NK-92 (cell line): ENCODE data around the gene GDAP2.
"Not testable (repeated sequence)": the region's sequence is repeated elsewhere in the genome, so short reads cannot be mapped to it uniquely, and the experiment has no call there.

ENCODE experiments used
- DNase-seq: peaks from one replicate; lab custom pipeline; 2025; ENCODE audit not compliant: unreplicated experiment; lab: John Stamatoyannopoulos, UW

Gene GDAP2

DNA sequence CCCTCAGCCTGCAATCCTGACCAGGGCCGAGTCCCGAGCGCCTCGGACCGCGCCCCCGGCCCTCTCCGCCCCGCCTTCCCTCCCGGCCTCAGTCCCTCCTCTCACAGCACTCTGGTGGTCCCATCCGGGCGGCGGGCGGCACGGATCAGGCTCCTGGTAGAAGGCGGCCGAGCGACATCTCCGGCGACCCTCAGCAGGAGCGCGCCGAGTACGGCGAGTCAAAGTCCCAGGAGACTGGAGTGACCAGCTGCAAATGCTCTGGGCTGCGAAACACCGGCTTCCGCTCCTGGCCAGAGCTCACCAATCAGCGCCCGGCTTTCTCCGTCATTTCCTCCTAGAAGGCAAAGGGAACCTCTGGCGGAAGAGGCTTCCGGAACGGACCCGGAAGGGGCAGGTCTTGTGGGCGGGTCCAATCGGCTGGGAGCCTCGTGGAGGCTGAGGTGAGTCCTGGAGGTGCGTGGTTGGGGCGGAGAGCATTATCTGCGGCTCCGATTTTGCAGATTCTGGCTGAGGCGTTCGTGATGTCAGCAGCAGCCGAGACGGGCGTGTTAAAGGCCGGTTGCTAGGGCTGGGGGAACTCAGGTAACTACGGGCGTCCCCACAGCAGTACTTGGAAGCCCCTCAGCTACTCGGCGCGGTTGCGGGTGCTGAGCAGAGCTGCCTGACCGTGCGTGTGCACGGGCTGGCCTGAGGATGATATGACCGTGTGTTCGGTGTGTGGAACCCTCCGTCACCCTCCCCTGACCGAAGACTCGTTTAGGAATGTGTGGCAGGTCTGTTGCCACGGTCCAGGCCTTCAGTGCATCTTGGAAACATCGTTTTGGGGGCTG, at the start of gene GDAP2, which contains the start of gene WDR3:
GDAP2 (minus strand) TSS at position 279 of the 830 bp plus-strand sequence. CDS start 9,264 bp downstream, outside the sequence.
WDR3 (plus strand) TSS at position 397 of the 830 bp plus-strand sequence. CDS start 3,581 bp downstream, outside the sequence.
- DNase-seq = peak; percentile 88

DNA sequence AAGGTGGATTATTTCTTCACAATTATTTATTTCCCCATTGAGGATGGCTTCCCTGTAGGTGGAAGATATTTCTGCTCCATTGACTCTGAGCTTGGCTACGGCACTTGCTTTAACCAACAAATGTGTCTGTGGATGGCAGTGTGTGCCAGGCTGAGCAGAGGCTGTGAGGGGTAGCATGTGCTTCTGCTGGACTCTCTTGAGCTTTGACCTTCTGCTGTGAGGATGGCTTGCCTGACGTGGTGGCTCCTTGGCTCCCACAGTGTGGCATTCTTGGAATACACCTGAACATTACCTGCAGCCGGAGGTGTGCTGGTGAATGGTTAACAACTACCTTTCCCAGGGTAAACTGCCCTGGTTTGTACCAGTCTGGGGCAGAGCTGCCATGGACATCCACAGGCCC, 47.0 kb upstream of the GDAP2 start:
- no peak for DNase-seq

DNA sequence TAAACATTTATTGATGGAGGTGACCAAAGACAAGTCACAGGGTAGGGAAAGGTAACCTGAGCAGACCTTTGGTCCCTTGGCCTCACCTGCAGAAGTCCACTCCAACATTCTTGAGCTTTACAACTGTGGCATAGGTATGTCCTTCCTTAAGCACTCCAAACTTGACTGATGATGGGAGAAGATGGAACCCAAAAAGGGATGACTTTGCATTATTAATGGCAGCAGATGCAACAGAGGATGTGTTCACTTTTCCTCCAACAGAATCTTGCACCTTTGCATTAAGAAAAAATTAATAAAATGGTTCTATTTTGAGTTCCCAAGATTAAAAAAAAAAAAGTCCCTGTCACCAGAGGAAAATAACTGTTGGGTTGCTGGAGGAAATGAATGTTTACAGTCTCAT, 42.4 kb upstream of the GDAP2 start:
- DNase-seq = no peak

DNA sequence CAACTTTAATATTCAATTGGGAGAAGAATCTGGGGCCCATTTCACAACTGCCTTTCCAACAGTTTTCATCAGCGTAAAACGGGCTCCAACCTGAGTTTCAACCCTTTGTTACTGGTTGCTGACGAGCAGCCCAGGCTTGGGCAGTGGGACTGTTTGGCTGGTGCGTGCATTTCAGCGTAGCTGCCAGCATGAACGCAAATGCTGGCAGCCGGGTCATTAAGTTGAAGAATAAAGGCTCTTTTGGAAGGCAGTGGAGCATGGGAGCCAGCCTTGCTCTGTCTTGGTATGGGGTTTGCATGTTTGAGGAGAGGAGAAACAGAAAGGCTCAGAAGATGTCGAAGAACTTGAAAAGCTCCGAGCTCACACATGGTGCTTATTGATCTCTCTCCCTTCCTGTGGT, 40.8 kb upstream of the GDAP2 start:
- DNase-seq = no peak

DNA sequence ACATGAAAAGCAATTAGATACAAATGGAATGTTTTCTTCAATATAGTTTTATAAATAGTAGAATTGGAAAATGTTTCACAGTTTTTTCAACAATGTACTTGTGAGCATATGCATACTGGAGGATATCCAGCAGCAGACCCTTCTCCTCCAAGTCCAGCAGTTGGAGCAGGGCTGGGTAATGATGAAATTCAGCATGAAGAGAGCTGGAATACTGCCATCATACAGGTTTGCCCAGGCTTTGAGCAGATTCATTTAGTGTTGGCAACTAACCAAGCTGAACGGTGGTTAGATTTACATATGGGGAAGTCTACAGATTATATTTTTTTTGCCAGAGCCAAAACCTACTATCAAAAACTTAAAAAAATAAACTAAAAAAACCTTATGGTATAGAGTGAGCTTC, 38.5 kb upstream of the GDAP2 start:
- DNase-seq = no peak

DNA sequence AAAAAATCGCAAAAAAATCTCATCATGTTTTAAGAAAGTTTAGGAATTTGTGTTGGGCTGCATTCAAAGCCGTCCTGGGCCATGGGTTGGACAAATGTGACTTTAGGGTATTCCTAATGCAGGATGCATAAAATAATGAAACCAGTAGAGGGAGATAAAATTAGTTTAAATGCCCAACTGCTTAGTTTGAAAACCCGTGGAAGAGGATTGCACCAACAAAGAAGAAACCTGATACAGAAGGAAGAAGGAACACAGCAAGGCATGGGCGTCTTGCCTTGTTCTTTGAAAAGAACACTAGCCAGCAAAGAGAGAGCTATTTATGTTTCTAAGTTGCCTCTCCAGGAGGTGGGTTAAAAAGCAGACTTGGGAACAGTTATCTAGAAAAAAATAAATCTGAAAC, 38.1 kb upstream of the GDAP2 start:
- no peak for DNase-seq

DNA sequence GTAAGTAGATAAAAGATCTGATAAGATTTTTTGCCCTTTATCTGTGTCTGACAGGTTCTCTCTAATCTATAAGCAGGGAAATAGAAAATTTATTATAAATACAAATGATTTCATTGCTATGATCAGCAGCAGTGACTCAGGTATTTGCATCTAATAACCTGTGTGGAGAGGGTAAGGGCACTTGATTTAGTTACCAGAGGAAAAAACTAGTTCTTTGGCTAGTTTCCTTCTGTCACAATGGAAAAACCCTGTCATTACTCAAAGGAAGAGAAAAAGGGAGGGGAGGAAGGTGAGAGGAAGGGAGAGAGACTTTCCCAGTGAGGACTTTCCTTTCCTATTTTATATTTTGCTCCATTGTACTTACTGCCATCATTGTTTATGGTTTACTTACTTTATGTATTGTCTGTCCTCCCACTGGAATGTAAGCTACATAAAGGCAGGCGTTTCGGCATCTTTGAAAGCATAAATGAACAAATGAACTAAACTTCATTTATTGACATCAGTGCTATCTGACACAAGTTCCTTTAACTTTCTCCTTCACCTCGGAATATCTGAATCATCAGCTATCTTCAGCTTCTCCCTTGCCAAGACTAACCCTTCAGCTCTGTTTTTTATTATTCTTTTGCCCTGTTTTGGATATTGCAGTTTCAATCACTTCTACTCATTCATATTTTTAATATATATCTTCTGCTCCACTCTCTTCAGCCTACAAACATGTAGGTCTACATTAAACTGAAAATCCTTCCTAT, 35.0 kb upstream of the GDAP2 start:
- DNase-seq = no peak

DNA sequence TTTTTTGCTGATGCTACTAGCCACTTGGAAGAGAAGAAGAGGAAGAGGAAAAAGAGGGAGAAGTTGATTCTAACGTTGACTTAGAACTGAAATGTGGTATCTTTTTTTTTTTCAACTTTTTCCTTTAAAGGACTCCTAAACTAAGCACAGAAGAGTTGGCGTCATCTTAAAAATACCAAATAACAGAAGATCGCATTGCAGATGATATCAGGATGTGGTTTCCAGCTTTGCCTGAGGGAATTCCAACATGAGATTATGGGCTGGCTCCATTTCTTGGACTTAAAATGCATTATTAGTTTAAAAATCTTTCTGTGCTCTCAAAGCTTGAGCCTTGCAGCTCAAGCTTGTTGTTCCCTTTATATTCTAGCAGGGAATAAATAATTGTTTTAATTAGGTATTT, 29.9 kb upstream of the GDAP2 start:
- no peak for DNase-seq

GRCh38 chr1:117952386-117952785, 23.0 kb upstream of the GDAP2 start:
- DNase-seq = no peak

DNA sequence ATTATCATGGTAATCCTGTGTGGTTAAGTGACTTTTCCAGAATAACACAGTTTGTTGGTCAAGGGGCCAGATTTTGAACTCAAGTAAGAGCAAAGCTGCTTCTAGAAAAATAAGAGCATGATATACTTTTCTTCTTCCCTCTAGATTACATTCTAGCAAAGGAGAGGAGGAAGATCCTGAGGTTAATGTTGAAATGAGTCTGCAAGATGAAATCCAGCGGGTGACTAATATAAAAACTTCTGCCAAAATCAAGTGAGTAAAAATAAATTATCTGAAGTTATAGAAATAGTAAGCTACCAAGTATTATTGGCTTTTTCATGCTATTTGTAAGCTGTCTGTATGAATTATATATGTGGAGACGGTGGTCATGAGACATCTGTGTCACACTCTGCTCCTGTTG, 12.9 kb upstream of the GDAP2 start:
- DNase-seq = no peak

DNA sequence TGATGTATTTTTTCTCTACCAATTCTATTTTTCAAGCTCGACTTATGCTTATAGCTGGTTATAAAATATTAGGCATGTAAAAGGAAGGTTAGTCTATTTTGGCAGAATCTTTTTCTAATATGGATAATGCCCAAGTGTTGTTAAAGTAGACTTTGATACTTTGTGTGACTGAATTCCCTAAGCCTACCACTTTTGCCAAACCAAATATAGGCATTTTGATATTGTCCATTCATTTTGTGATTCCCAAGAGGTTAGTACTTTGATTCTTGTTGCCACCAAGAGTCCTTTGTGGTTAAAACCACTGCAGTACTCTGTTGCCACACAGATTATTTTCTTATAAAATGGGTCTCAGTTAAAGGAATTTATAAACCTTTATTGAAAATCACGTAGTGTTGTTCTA, 4.3 kb upstream of the GDAP2 start:
- no peak for DNase-seq

- no peak for DNase-seq
Measured at GRCh38 chr1:117932576-117932975, 3.2 kb upstream of the GDAP2 start.

DNA sequence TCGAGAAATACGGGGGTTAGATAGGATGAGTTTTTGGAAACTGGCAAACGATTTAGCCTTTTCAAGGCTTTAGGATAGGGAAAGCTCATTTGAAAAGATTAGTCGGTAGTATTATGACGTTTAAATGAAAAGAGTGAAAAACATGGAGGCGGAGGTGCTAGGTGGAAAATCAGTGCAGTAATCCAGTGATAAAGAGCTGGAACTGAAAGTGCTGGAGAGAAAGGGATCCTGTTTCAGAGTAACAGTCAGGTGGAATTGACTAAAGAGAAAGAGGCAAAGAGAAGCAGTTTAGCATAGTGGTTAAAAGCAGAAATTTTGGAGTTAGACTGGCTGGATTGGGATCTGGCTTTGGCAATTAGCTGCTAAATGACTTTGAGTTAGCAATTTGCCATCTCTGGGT, 1.1 kb upstream of the GDAP2 start:
- DNase-seq = no peak

- DNase-seq = no peak
Measured at GRCh38 chr1:117930173-117930447, 689 bp upstream of the GDAP2 start.

- no peak for DNase-seq
Measured at GRCh38 chr1:117928881-117929342, 509 bp downstream of the GDAP2 start.

DNA sequence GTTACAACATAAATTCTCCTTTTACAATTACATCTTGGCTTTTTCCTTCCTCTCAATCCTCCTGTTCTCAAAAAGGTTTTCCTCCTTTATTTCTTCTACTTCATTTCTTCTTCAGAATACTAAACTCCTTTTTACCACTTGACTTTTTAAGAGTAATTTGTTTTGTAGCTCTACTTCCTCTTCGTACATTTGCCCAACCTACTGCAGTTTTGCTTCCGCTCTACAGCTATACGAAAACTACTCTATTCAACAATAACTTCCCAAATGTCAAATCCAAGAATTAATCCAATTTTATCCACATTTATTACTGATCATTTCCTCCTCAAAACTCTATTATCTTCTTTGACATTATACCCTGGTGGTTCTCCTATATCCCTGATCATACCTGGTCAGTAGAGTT, 3.4 kb downstream of the GDAP2 start:
- no peak for DNase-seq

DNA sequence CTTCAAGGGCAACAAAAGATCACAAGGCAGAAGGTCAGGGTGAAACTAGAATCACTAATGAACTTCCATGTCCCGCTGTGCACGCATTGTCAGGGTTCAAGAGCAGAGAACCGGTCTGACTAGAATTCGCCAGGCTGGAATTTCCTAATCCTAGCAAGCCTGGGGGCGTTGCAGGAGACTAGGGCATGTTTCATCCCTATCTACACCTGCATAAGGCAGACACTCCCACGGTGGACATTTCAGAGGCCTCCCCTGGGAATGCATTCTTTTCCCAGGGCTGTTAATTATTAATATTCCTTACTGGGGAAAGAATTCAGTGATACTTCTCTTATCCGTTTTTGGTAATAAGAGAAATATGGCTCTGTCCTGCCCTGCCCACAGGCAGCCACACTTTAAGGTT, 6.7 kb downstream of the GDAP2 start:
- DNase-seq = not testable (repeated sequence)

- DNase-seq = no peak
Measured at GRCh38 chr1:117921991-117922390, 7.4 kb downstream of the GDAP2 start.

DNA sequence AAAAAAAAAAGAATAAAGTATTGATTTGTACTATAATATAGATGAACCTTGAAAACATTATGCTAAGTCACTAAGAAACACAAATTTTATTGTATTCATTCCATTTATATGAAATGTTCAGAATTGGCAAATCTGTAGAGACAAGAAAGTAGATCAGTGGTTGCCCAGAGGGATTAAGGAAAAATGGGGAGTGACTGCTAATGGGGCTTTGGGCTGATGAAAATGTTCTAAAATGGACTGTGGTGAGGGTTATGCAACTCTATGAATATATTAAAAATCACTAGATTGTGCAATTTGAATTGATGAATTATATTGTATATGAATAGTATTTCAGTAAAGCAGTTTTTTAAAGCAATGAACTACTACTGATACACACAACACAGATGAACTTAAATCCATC, 10.0 kb downstream of the GDAP2 start:
- no peak for DNase-seq

DNA sequence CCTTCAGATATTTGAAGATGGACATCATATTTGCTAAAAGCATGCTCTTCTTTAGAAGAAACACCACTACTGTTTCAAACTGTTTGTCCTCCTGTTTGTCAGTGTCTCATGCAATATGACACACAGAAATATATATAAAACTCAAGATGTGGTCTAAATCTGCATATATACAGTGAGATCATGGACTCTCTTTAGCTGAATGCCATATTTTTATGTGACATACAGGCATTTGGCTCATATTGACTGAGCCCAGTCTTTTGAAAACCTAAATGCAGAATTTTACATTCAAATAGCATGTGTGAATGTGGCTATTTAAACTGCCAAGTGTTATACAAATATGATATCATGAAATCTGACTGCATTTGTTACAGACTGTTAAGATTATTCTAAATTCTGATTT, 18.4 kb downstream of the GDAP2 start:
- no peak for DNase-seq

- DNase-seq = no peak
Measured at GRCh38 chr1:117905019-117905418, 24.4 kb downstream of the GDAP2 start.

GRCh38 chr1:117904485-117904884, 24.9 kb downstream of the GDAP2 start:
- DNase-seq = no peak
